Measurements from ENCODE around the gene CPVL. TPM values are rescaled to one million over a fixed set of nuclear protein-coding genes. Genes with fewer than 3 reads are reported as not detected.

Gene CPVL
- total RNA-seq, 1 donor from 2014 or later: 22.2 TPM

DNA sequence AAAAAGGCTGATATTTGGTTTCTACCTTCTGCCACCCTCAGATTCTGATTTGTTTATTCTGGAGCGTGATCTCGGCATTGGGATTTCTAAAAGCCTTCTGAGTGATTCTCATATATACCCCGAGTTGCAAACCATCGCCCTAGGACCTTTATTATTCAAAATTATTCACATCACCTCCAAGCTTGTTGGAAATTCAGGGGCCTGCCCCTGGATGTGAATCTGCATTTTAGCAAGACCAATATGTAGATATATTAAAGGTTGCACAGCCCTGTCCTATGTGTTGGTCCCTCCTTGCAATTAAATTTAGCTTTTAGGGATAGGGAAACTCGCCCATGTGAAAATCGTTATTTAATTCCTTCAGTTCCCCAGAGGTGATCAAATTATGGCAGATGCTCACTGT, 39.3 kb upstream of the CPVL start:
- H3K4me3 ChIP-seq (ENCODE audit: insufficient read depth, low read depth, low read length): no peak overlapping the region
- no peaks in the 10 kb centered on the region for H3K36me3 Mint-ChIP-seq (ENCODE audit: low read depth, unreplicated experiment)
- FAIRE-seq (no peak), DNase-seq (ENCODE audit: low read depth) (no peak)
- H3K4me2 ChIP-seq (ENCODE audit: low read length): no peak overlapping the region
- no peaks in the 10 kb centered on the region for H3K9me3 Mint-ChIP-seq (ENCODE audit: unreplicated experiment)
- H3K27me3 Mint-ChIP-seq (ENCODE audit: low read depth, unreplicated experiment): peaks cover 19% of the 10 kb centered on the region
- H4K20me1 ChIP-seq (ENCODE audit: insufficient read depth, low read length): no peaks in the 10 kb centered on the region
- no peak overlapping the region for H3K27ac ChIP-seq (ENCODE audit: low read depth, low read length)
- H2AFZ ChIP-seq (ENCODE audit: low read depth, low read length): no peak overlapping the region
- no peaks in the 10 kb centered on the region for H3K36me3 ChIP-seq (ENCODE audit: insufficient read depth, low read length)
- H3K4me1 ChIP-seq (ENCODE audit: insufficient read depth, low read length): no peaks in the 10 kb centered on the region
- H3K79me2 ChIP-seq (ENCODE audit: insufficient read depth, low read length): no peaks in the 10 kb centered on the region
- no peak overlapping the region for H3K4me3 Mint-ChIP-seq (ENCODE audit: unreplicated experiment)
- H3K27ac Mint-ChIP-seq (ENCODE audit: unreplicated experiment): no peak overlapping the region
- no peak for TF ChIP-seq EZH2 (IDR thresholded peaks at IDR 0.05; ENCODE audit: insufficient read depth, low read length)
- TF ChIP-seq, protein P1, sequence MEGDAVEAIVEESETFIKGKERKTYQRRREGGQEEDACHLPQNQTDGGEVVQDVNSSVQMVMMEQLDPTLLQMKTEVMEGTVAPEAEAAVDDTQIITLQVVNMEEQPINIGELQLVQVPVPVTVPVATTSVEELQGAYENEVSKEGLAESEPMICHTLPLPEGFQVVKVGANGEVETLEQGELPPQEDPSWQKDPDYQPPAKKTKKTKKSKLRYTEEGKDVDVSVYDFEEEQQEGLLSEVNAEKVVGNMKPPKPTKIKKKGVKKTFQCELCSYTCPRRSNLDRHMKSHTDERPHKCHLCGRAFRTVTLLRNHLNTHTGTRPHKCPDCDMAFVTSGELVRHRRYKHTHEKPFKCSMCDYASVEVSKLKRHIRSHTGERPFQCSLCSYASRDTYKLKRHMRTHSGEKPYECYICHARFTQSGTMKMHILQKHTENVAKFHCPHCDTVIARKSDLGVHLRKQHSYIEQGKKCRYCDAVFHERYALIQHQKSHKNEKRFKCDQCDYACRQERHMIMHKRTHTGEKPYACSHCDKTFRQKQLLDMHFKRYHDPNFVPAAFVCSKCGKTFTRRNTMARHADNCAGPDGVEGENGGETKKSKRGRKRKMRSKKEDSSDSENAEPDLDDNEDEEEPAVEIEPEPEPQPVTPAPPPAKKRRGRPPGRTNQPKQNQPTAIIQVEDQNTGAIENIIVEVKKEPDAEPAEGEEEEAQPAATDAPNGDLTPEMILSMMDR (IDR thresholded peaks at IDR 0.05; ENCODE audit: insufficient read depth, low read depth, low read length): no peak
- H3K9ac ChIP-seq (ENCODE audit: low read length): no peak overlapping the region
- H3K27me3 ChIP-seq (ENCODE audit: insufficient read depth, low read length): peaks cover 12% of the 10 kb centered on the region
- H3K9me3 ChIP-seq (ENCODE audit: insufficient read depth, low read depth, low read length): no peaks in the 10 kb centered on the region
- no peaks in the 10 kb centered on the region for H3K4me1 Mint-ChIP-seq (ENCODE audit: low read depth, unreplicated experiment)

DNA sequence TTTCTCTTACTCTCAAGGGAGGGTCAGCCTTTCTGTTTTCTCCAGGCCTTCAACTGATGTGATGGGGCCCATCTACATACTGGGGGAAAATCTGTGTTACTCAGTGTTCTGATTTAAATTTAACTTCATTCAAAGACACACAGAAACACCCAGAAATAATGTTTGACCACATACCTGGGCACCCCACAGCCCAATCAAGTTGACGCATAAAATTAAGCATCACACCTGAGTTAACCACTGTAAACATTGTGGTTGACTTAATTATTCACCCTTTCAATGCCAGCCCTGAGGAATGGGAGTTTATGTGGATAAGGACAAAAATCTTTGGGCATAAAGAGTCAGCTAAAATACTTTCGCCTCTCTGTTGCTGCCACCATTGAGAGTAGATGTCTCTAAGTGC, 38.3 kb upstream of the CPVL start:
- Histone ChIP-seq H3K4me3 (ENCODE audit: insufficient read depth, low read depth, low read length) (no peak overlapping the region), H3K4me1 (ENCODE audit: insufficient read depth, low read length) (no peaks in the 10 kb centered on the region), H3K9me3 (ENCODE audit: insufficient read depth, low read depth, low read length) (no peaks in the 10 kb centered on the region), H4K20me1 (ENCODE audit: insufficient read depth, low read length) (no peaks in the 10 kb centered on the region), H3K36me3 (ENCODE audit: insufficient read depth, low read length) (no peaks in the 10 kb centered on the region), H3K79me2 (ENCODE audit: insufficient read depth, low read length) (no peaks in the 10 kb centered on the region), H3K27me3 (ENCODE audit: insufficient read depth, low read length) (peaks cover 2% of the 10 kb centered on the region), H2AFZ (ENCODE audit: low read depth, low read length) (no peak overlapping the region), H3K27ac (ENCODE audit: low read depth, low read length) (no peak overlapping the region), H3K9ac (ENCODE audit: low read length) (no peak overlapping the region), H3K4me2 (ENCODE audit: low read length) (no peak overlapping the region)
- DNase-seq (ENCODE audit: low read depth) (no peak), FAIRE-seq (no peak)
- Mint-ChIP-seq H3K9me3 (ENCODE audit: unreplicated experiment) (no peaks in the 10 kb centered on the region), H3K27ac (ENCODE audit: unreplicated experiment) (no peak overlapping the region), H3K4me3 (ENCODE audit: unreplicated experiment) (no peak overlapping the region), H3K4me1 (ENCODE audit: low read depth, unreplicated experiment) (no peaks in the 10 kb centered on the region), H3K27me3 (ENCODE audit: low read depth, unreplicated experiment) (peaks cover 10% of the 10 kb centered on the region), H3K36me3 (ENCODE audit: low read depth, unreplicated experiment) (no peaks in the 10 kb centered on the region)
- TF ChIP-seq EZH2 (IDR thresholded peaks at IDR 0.05; ENCODE audit: insufficient read depth, low read length): no peak
- TF ChIP-seq, protein P1 (IDR thresholded peaks at IDR 0.05; ENCODE audit: insufficient read depth, low read depth, low read length): no peak

DNA sequence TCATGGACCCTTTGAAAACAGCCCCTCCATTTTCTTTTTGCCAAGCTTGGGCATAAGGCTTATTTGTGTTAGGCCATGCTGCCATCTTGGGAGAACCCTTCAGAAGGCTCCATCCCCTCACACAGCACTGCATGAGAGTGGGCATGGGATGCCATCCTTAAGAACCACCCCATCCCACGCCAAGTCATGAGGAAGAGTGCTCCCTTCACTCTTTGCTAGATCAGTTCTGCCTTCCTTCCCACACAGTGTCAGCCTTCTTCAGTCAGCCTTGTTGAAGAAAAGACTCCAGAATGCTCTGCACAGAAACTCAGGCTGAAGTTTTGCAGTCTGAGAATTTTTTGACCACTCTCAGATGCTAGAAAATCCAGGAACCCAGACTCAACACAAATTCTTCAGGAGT, 32.8 kb upstream of the CPVL start:
- H3K79me2 ChIP-seq (ENCODE audit: insufficient read depth, low read length): no peaks in the 10 kb centered on the region
- no peak overlapping the region for H2AFZ ChIP-seq (ENCODE audit: low read depth, low read length)
- peaks cover 2% of the 10 kb centered on the region for H3K27me3 ChIP-seq (ENCODE audit: insufficient read depth, low read length)
- H3K4me3 ChIP-seq (ENCODE audit: insufficient read depth, low read depth, low read length): no peak overlapping the region
- H4K20me1 ChIP-seq (ENCODE audit: insufficient read depth, low read length): no peaks in the 10 kb centered on the region
- DNase-seq (ENCODE audit: low read depth) (no peak), FAIRE-seq (no peak)
- peaks cover 3% of the 10 kb centered on the region for H3K9me3 Mint-ChIP-seq (ENCODE audit: unreplicated experiment)
- no peak overlapping the region for H3K27ac Mint-ChIP-seq (ENCODE audit: unreplicated experiment)
- H3K4me1 Mint-ChIP-seq (ENCODE audit: low read depth, unreplicated experiment): peaks cover 4% of the 10 kb centered on the region
- H3K36me3 Mint-ChIP-seq (ENCODE audit: low read depth, unreplicated experiment): no peaks in the 10 kb centered on the region
- no peaks in the 10 kb centered on the region for H3K27me3 Mint-ChIP-seq (ENCODE audit: low read depth, unreplicated experiment)
- H3K4me3 Mint-ChIP-seq (ENCODE audit: unreplicated experiment): no peak overlapping the region
- no peaks in the 10 kb centered on the region for H3K36me3 ChIP-seq (ENCODE audit: insufficient read depth, low read length)
- H3K27ac ChIP-seq (ENCODE audit: low read depth, low read length): no peak overlapping the region
- no peak overlapping the region for H3K4me2 ChIP-seq (ENCODE audit: low read length)
- no peak for TF ChIP-seq EZH2 (IDR thresholded peaks at IDR 0.05; ENCODE audit: insufficient read depth, low read length)
- TF ChIP-seq, protein P1 (IDR thresholded peaks at IDR 0.05; ENCODE audit: insufficient read depth, low read depth, low read length): no peak
- H3K9ac ChIP-seq (ENCODE audit: low read length): no peak overlapping the region
- H3K4me1 ChIP-seq (ENCODE audit: insufficient read depth, low read length): no peaks in the 10 kb centered on the region
- no peaks in the 10 kb centered on the region for H3K9me3 ChIP-seq (ENCODE audit: insufficient read depth, low read depth, low read length)
